HEK293 (cell line): Measurements from ENCODE around the gene NXPH1.

ENCODE experiments used
- ATF2 ChIP-seq: fragments of 450-650 bp; formaldehyde crosslinking; IDR thresholded peaks from 2 replicates; pipeline ENCODE4 v1.5.1; 2016; ENCODE audit warnings: missing biosample characterization, missing genetic modification characterization, low read depth
- CTCF ChIP-seq: fragments of 450-650 bp; formaldehyde crosslinking; IDR thresholded peaks from 2 replicates; pipeline ENCODE4 v1.5.1; 2016; ENCODE audit warnings: missing biosample characterization, missing genetic modification characterization
- KLF10 ChIP-seq: fragments of 450-650 bp; IDR thresholded peaks from 2 replicates; pipeline ENCODE4 v1.5.1; 2018; ENCODE audit warnings: missing biosample characterization, mild to moderate bottlenecking, missing genetic modification characterization
- OVOL3 ChIP-seq: fragments of 450-650 bp; formaldehyde crosslinking; IDR thresholded peaks from 2 replicates; pipeline ENCODE4 v1.5.1; 2016; ENCODE audit warnings: missing biosample characterization, missing genetic modification characterization
- TSHZ1 ChIP-seq: fragments of 450-650 bp; formaldehyde crosslinking; IDR thresholded peaks from 2 replicates; pipeline ENCODE4 v1.5.1; 2016; ENCODE audit warnings: missing biosample characterization, missing genetic modification characterization, borderline replicate concordance
- YY1 ChIP-seq: fragments of 450-650 bp; formaldehyde crosslinking; IDR thresholded peaks from 2 replicates; pipeline ENCODE4 v1.5.1; 2018; ENCODE audit warnings: missing biosample characterization, missing genetic modification characterization
- ZNF146 ChIP-seq: fragments of 450-650 bp; formaldehyde crosslinking; IDR thresholded peaks from 2 replicates; pipeline ENCODE4 v1.5.1; 2016; ENCODE audit warnings: missing biosample characterization, missing genetic modification characterization
- ZNF274 ChIP-seq, 2 experiments: fragments of 200-500 bp in 1 of 2; fragments of 450-650 bp in 1 of 2; sonication (Bioruptor generic) in 1 of 2; formaldehyde crosslinking in 1 of 2; IDR thresholded peaks; 2 replicates each; pipeline versions ENCODE4 v1.5.1 to v1.6.1; 2014 to 2016; ENCODE audit warnings: borderline replicate concordance in 1 of 2, inconsistent platforms in 1 of 2, low read length in 1 of 2, missing biosample characterization in 1 of 2, missing genetic modification characterization in 1 of 2
- ZNF792 ChIP-seq: fragments of 450-650 bp; formaldehyde crosslinking; IDR thresholded peaks from 2 replicates; pipeline ENCODE4 v1.5.1; 2016; ENCODE audit warnings: missing biosample characterization, missing genetic modification characterization

GRCh38 chr7:8560501-8560900, 127.1 kb downstream of the NXPH1 start:
- TF ChIP-seq OVOL3 (tag by site-specific recombination) (no peak), ATF2 (no peak), ZNF792 (tag by site-specific recombination) (no peak), TSHZ1 (tag by site-specific recombination) (no peak), CTCF (no peak), ZNF274 (IDR thresholded peaks at IDR 0.05; ENCODE audit: low read length) (no peak), ZNF274 (tag by site-specific recombination; IDR thresholded peaks at IDR 0.05; ENCODE audit: borderline replicate concordance) (no peak), YY1 (tag by site-specific recombination) (no peak), KLF10 (no peak), ZNF146 (no peak)
